SH-SY5Y (cell line): Measurements from ENCODE around the gene CFD.

ENCODE experiments used
- GATA2 ChIP-seq: IDR thresholded peaks from 2 replicates; pipeline ENCODE4 v1.6.1; 2011; ENCODE audit warnings: mild to moderate bottlenecking, low read depth, low read length
- GATA3 ChIP-seq: IDR thresholded peaks from 2 replicates; pipeline ENCODE4 v1.6.1; 2011; ENCODE audit warnings: low read depth, mild to moderate bottlenecking, low read length, moderate library complexity

DNA sequence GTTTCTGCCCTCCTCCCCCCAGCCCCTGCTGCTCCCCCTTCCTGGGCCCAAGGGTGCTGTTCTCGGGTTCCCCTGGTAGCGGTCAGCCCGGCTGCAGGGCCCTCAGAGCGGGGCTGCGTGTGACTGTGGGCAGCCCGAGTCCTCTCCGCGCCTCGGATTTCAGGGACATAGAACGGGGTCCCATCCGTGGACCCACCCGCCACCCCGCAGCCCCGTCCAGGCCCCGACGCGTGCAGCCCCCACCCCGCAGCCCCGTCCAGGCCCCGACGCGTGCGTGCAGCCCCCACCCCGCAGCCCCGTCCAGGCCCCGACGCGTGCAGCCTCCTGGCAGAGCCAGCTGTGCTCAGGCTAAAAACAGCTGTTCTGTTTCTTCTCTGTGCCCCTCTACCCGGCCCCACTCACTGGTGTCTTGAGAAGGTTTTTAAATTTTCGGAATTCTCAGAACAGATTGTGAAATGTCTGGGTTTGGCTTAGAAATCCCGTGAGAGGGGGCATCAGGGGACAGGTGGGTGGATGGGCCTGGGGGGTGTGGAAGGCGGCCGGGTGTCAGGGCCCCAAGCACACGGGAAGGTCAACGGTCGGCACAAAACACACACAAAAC lies 24.2 kb upstream of the CFD start:
- TF ChIP-seq GATA2 (no peak), GATA3 (no peak)
